GM18499 (cell line): ENCODE data around the gene RNF175.

Experiments used
- ATAC-seq: cut with Tn5 transposase; IDR thresholded peaks from one replicate; pipeline ENCODE4 v1.9.1; 2021; ENCODE audit warnings: moderate number of reproducible peaks; ENCODE audit not compliant: insufficient read depth, unreplicated experiment

Gene RNF175

GRCh38 chr4:153759407-153760316 is at the start of gene RNF175:
RNF175 (minus strand) TSS chr4:153760024; CDS start chr4:153759862, 162 bp downstream.
- ATAC-seq: no peak

- ATAC-seq: peak; percentile 52
Observed at GRCh38 chr4:153809307-153809706, 49.5 kb upstream of the RNF175 start.

- no peak for ATAC-seq
Observed at GRCh38 chr4:153808175-153808574, 48.4 kb upstream of the RNF175 start.

DNA sequence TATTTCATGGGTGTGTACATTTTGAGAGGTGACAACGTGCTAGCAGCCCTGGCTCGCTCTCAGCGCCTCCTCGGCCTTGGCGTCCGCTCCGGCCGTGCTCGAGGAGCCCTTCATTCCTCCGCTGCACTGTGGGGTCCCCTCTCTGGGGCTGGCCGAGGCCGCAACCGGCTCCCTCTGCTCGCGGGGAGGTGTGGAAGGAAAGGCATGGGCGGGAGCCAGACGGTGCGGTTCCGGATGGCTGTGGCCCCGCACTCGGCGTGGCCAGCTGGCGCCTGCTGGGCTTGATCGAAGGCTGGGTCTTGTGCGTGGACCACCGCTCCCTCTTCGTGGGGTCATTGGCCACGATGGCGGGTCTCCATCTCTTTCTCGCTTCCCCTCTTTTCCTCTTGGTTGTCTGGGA is 46.2 kb upstream of the RNF175 start:
- no peak for ATAC-seq

GRCh38 chr4:153804722-153805121 is 44.9 kb upstream of the RNF175 start:
- no peak for ATAC-seq

- ATAC-seq: no peak
Observed at GRCh38 chr4:153799694-153800074, 39.9 kb upstream of the RNF175 start.

- no peak for ATAC-seq
Observed at GRCh38 chr4:153798901-153799693, 39.3 kb upstream of the RNF175 start.

- ATAC-seq: no peak
Observed at GRCh38 chr4:153798420-153798819, 38.6 kb upstream of the RNF175 start.

- ATAC-seq: no peak
Observed at GRCh38 chr4:153794006-153794405, 34.2 kb upstream of the RNF175 start.

GRCh38 chr4:153792618-153793247 is 32.9 kb upstream of the RNF175 start:
- no peak for ATAC-seq

GRCh38 chr4:153791746-153792617 is 32.2 kb upstream of the RNF175 start:
- ATAC-seq: no peak

DNA sequence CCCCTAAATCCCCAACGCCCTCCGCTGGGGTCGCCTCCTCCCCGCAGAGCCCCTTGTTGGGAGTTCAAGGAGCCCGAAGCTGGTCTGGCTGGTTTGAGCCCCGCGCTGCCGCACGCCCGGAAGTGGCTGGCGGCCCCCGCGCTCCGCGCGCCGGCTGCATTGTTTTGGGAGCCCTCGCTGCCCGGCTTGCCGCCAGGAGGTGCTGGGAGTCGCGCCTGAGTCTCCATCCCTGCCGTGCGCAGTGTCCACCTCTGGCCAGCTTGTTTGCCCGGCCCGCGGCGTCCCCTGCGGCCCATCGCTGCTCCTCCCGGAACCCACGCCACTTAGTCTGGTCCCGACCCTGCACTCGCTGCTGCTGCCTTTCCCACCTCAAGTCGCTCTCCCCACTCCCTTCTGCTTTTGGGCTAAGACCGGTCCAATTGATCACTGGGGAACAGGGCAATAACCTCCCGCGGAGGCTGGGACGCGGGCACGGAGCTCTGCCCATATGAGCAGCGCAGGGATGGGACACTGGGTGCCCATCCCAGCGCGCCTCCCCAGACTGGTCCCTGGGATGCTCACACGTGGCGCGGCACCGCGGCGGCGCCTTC is 31.2 kb upstream of the RNF175 start:
- no peak for ATAC-seq

- ATAC-seq: no peak
Observed at GRCh38 chr4:153790500-153790865, 30.7 kb upstream of the RNF175 start.

GRCh38 chr4:153789741-153790499 is 30.1 kb upstream of the RNF175 start:
- ATAC-seq: no peak

GRCh38 chr4:153788413-153789276 is 28.8 kb upstream of the RNF175 start, which contains the start of gene SFRP2:
SFRP2 (minus strand) TSS chr4:153789083; CDS start chr4:153788835, 248 bp downstream.
- no peak for ATAC-seq

DNA sequence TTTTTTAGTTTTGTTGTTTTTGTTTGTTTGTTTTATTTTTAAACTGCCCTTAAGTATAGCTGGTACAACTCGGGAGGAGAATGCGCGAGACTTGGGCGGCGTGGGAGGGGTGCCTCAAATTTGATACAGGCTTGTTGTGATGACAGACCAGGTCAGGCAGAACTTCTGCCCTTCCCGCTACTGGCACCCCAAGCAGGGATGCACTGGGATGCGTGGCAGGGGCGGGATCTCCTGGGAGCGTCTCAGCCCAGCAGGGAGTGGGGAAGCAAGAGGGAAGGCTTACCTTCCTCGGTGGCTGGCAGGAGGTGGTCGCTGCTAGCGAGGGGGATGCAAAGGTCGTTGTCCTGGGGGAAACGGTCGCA is 28.2 kb upstream of the RNF175 start:
- no peak for ATAC-seq

GRCh38 chr4:153787575-153787974 is 27.8 kb upstream of the RNF175 start:
- no peak for ATAC-seq

DNA sequence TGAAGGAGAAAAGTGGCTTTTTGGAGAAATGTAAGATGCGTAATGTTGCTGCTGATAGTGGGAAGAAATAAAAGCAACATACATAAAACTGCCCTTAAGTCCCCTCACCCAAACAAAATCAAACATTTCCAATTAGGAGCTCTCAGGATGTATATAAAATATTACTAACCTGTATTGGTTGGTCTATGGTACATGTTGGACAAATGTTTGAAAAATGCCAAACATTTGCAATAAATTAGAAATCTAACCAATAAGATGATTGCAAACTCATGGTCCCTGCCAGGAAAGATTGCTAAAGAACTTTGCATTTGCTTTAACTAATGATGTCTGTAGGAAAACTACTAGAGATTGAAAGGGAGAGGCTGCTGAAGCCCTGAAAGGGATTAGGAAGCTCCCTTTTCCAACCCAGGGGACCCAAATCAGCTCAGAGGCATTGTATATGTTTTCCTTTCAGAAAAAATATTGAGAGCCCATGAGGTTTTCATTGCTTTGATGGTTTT is 27.3 kb upstream of the RNF175 start:
- no peak for ATAC-seq
